HepG2 (cell line): ENCODE data around the gene HSPA5. TPM values are rescaled to one million over a fixed set of nuclear protein-coding genes. Genes with fewer than 3 reads are reported as not detected.

ENCODE experiments used
- ARNTL ChIP-seq: sonication (generic); formaldehyde crosslinking; IDR thresholded peaks from 2 replicates; pipeline ENCODE4 v1.4.0; 2020; ENCODE audit warnings: mild to moderate bottlenecking, missing genetic modification reagents
- BATF2 ChIP-seq: sonication (generic); formaldehyde crosslinking; IDR thresholded peaks from 2 replicates; pipeline ENCODE4 v1.8.0; 2022; ENCODE audit warnings: mild to moderate bottlenecking, missing genetic modification reagents, moderate library complexity
- GTF3A ChIP-seq: sonication (generic); formaldehyde crosslinking; conservative IDR thresholded peaks from 2 replicates; pipeline ENCODE4 v1.4.0; 2020; ENCODE audit warnings: mild to moderate bottlenecking, missing genetic modification reagents
- KDM5B ChIP-seq: sonication (generic); formaldehyde crosslinking; IDR thresholded peaks from 2 replicates; pipeline ENCODE4 v1.4.0; 2020; ENCODE audit warnings: missing genetic modification reagents, mild to moderate bottlenecking, borderline replicate concordance
- KLF13 ChIP-seq: sonication (generic); formaldehyde crosslinking; IDR thresholded peaks from 2 replicates; pipeline ENCODE4 v1.4.0; 2020; ENCODE audit warnings: mild to moderate bottlenecking, missing genetic modification reagents
- MAZ ChIP-seq, 2 experiments: sonication (generic) in 1 of 2; formaldehyde crosslinking in 1 of 2; IDR thresholded peaks; 2 replicates each; pipeline versions ENCODE4 v1.5.0 to v1.6.1; 2012 to 2020; ENCODE audit warnings: low read depth in 2 of 2, mild to moderate bottlenecking in 2 of 2, borderline replicate concordance in 1 of 2, improper control_type of control experiment in 1 of 2, low read length in 1 of 2, missing genetic modification reagents in 1 of 2, moderate library complexity in 1 of 2
- MTA1 ChIP-seq: sonication (generic); formaldehyde crosslinking; IDR thresholded peaks from 2 replicates; pipeline ENCODE4 v1.4.0; 2020; ENCODE audit warnings: missing genetic modification reagents, mild to moderate bottlenecking, borderline replicate concordance
- NR2F1 ChIP-seq, 2 experiments: fragments of 450-650 bp in 1 of 2; formaldehyde crosslinking in 1 of 2; IDR thresholded peaks; 2 replicates each; pipeline versions ENCODE4 v1.5.0 to v1.6.1; 2016 to 2020; ENCODE audit warnings: mild to moderate bottlenecking in 1 of 2, missing compliant biosample characterization in 1 of 2, missing genetic modification reagents in 1 of 2, moderate library complexity in 1 of 2
- NRL ChIP-seq: sonication (generic); formaldehyde crosslinking; IDR thresholded peaks from 2 replicates; pipeline ENCODE4 v1.5.0; 2020; ENCODE audit warnings: missing genetic modification reagents, mild to moderate bottlenecking, moderate library complexity, borderline replicate concordance
- PRDM15 ChIP-seq: sonication (generic); formaldehyde crosslinking; IDR thresholded peaks from 2 replicates; pipeline ENCODE4 v1.4.0; 2020; ENCODE audit warnings: missing genetic modification reagents
- PTBP1 ChIP-seq: fragments of 200-400 bp; formaldehyde crosslinking; IDR thresholded peaks from 2 replicates; pipeline ENCODE4 v1.6.1; 2018; ENCODE audit warnings: low read length, low read depth; ENCODE audit not compliant: poor library complexity, severe bottlenecking
- SATB2 ChIP-seq: sonication (generic); formaldehyde crosslinking; IDR thresholded peaks from 2 replicates; pipeline ENCODE4 v1.5.0; 2020; ENCODE audit warnings: missing genetic modification reagents
- SNAI1 ChIP-seq: sonication (generic); formaldehyde crosslinking; IDR thresholded peaks from 2 replicates; pipeline ENCODE4 v1.5.0; 2020; ENCODE audit warnings: mild to moderate bottlenecking, missing genetic modification reagents, borderline replicate concordance
- SNAPC5 ChIP-seq: sonication (generic); formaldehyde crosslinking; IDR thresholded peaks from 2 replicates; pipeline ENCODE4 v1.8.1; 2023; ENCODE audit warnings: mild to moderate bottlenecking, missing genetic modification reagents, borderline replicate concordance
- TCF12 ChIP-seq, 2 experiments: fragments of 450-650 bp in 1 of 2; sonication (generic) in 1 of 2; formaldehyde crosslinking in 1 of 2; IDR thresholded peaks; 2 replicates each; pipeline versions ENCODE4 v1.6.1 to v1.8.0; 2017 to 2022; ENCODE audit warnings: antibody characterized with exemption in 1 of 2, mild to moderate bottlenecking in 1 of 2, missing genetic modification reagents in 1 of 2, moderate library complexity in 1 of 2
- TOPORS ChIP-seq: sonication (generic); formaldehyde crosslinking; IDR thresholded peaks from 2 replicates; pipeline ENCODE4 v1.8.0; 2023; ENCODE audit warnings: mild to moderate bottlenecking, missing genetic modification reagents
- ZBTB3 ChIP-seq: sonication (generic); formaldehyde crosslinking; IDR thresholded peaks from 2 replicates; pipeline ENCODE4 v1.4.0; 2020; ENCODE audit warnings: low read depth, mild to moderate bottlenecking, moderate library complexity, missing genetic modification reagents, borderline replicate concordance
- ZFP82 ChIP-seq: sonication (generic); formaldehyde crosslinking; IDR thresholded peaks from 2 replicates; pipeline ENCODE4 v1.5.1; 2020; ENCODE audit warnings: mild to moderate bottlenecking, missing genetic modification reagents, borderline replicate concordance
- ZMAT3 ChIP-seq: sonication (generic); formaldehyde crosslinking; conservative IDR thresholded peaks from 2 replicates; pipeline ENCODE4 v1.7.0; 2021; ENCODE audit warnings: missing genetic modification reagents
- ZNF333 ChIP-seq: sonication (generic); formaldehyde crosslinking; IDR thresholded peaks from 2 replicates; pipeline ENCODE4 v1.4.0; 2020; ENCODE audit warnings: mild to moderate bottlenecking, missing genetic modification reagents, borderline replicate concordance
- ZNF343 ChIP-seq: sonication (generic); formaldehyde crosslinking; IDR thresholded peaks from 2 replicates; pipeline ENCODE4 v1.4.0; 2020; ENCODE audit warnings: mild to moderate bottlenecking, missing genetic modification reagents
- ZNF546 ChIP-seq: sonication (generic); formaldehyde crosslinking; conservative IDR thresholded peaks from 2 replicates; pipeline ENCODE4 v1.8.1; 2023; ENCODE audit warnings: mild to moderate bottlenecking, missing genetic modification reagents
- ZNF772 ChIP-seq: sonication (generic); formaldehyde crosslinking; IDR thresholded peaks from 2 replicates; pipeline ENCODE4 v1.5.0; 2020; ENCODE audit warnings: mild to moderate bottlenecking, missing genetic modification reagents
- polyA plus RNA-seq, 8 experiments: library from polyadenylated mRNA; depleted of rRNA in 3 of 8; stranded (reverse) in 7 of 8; unstranded in 1 of 8; fragments of >200 nt; fragmentation: Illumina TruSeq in 4 of 8; extraction: Trizol in 4 of 8; gene quantifications; 2 replicates each; pipeline versions ENCODE4 v1.2.1 to v1.2.3, GENCODE V29; 2011 to 2016; ENCODE audit warnings: low read depth in 4 of 8, missing spikeins in 1 of 8, mixed read lengths in 1 of 8; ENCODE audit not compliant: insufficient read depth in 1 of 8
- total RNA-seq, 5 experiments: library from RNA; depleted of rRNA; stranded (reverse); fragments of >200 nt; fragmentation: Illumina TruSeq; extraction: Trizol; gene quantifications; 2 replicates each; pipeline ENCODE4 v1.2.3, GENCODE V29; 2016; ENCODE audit warnings: low read depth in 1 of 5

Gene HSPA5
- total and polyA plus RNA-seq, 2 of the 13 experiments (the other 11 are each of a cell fraction or from before 2014, with no cell fraction given): 201 to 206 TPM

- TF ChIP-seq TCF12 (IDR thresholded peaks at IDR 0.05): no peak
- TF ChIP-seq TCF12 (CRISPR knock-in tag; IDR thresholded peaks at IDR 0.05): peak; percentile 25; the same call in 1 of the 2 replicates
- peak; percentile 83; the same call in 1 of the 2 replicates for TF ChIP-seq MTA1 (CRISPR knock-in tag)
- TF ChIP-seq MAZ (IDR thresholded peaks at IDR 0.05; ENCODE audit: borderline replicate concordance, low read depth, low read length): no peak; the same call in 1 of the 2 replicates
- peak; percentile 72 for TF ChIP-seq MAZ (CRISPR knock-in tag; IDR thresholded peaks at IDR 0.05; ENCODE audit: low read depth)
- TF ChIP-seq KLF13 (CRISPR knock-in tag): peak; percentile 59; the same call in 1 of the 2 replicates
- TF ChIP-seq NRL: peak; percentile 88
- TF ChIP-seq ZNF546 (CRISPR knock-in tag): 0 out of 2 replicates have a peak, but pooled peaks have one; percentile 55
- peak; percentile 64; the same call in 1 of the 2 replicates for TF ChIP-seq ZBTB3
- peak; percentile 92; the same call in 1 of the 2 replicates for TF ChIP-seq ZNF343 (CRISPR knock-in tag)
- 0 out of 2 replicates have a peak, but pooled peaks have one; percentile 31 for TF ChIP-seq SATB2 (CRISPR knock-in tag)
- TF ChIP-seq ZNF772 (CRISPR knock-in tag): peak; percentile 58; the same call in 1 of the 2 replicates
- 0 out of 2 replicates have a peak, but pooled peaks have one; percentile 66 for TF ChIP-seq TOPORS (CRISPR knock-in tag)
- peak; percentile 96 for TF ChIP-seq ZNF333 (CRISPR knock-in tag)
- TF ChIP-seq SNAI1: 0 out of 2 replicates have a peak, but pooled peaks have one; percentile 63
- TF ChIP-seq KDM5B (CRISPR knock-in tag): peak; percentile 88; the same call in 1 of the 2 replicates
- peak; percentile 61; the same call in 1 of the 2 replicates for TF ChIP-seq PRDM15 (CRISPR knock-in tag)
- TF ChIP-seq PTBP1: peak; percentile 22
- 0 out of 2 replicates have a peak, but pooled peaks have one; percentile 74 for TF ChIP-seq ZFP82 (CRISPR knock-in tag)
- TF ChIP-seq BATF2 (CRISPR knock-in tag): 0 out of 2 replicates have a peak, but pooled peaks have one; percentile 51
- TF ChIP-seq ARNTL (CRISPR knock-in tag): peak; percentile 81
- TF ChIP-seq NR2F1 (CRISPR knock-in tag; IDR thresholded peaks at IDR 0.05): peak in 1 of 2 experiments; percentile 13; a peak in 1 of 4 replicates
- TF ChIP-seq GTF3A: 0 out of 2 replicates have a peak, but pooled peaks have one; percentile 75
- TF ChIP-seq ZMAT3 (CRISPR knock-in tag): 0 out of 2 replicates have a peak, but pooled peaks have one; percentile 31
- no peak for TF ChIP-seq SNAPC5 (CRISPR knock-in tag)
Measured at GRCh38 chr9:125261501-125262293, 20.6 kb upstream of the HSPA5 start, which contains the start of gene GAPVD1 (continued).
